HepG2 (cell line): ENCODE data around the gene SPNS3. TPM values are rescaled to one million over a fixed set of nuclear protein-coding genes. Genes with fewer than 3 reads are reported as not detected.

Experiments
- CBX5 ChIP-seq: sonication (generic); formaldehyde crosslinking; IDR thresholded peaks from 2 replicates; pipeline ENCODE4 v1.4.0; 2020; ENCODE audit warnings: missing genetic modification reagents, borderline replicate concordance
- DZIP1 ChIP-seq: sonication (generic); formaldehyde crosslinking; IDR thresholded peaks from 2 replicates; pipeline ENCODE4 v1.5.0; 2020; ENCODE audit warnings: mild to moderate bottlenecking, missing genetic modification reagents
- FOXO4 ChIP-seq: sonication (generic); formaldehyde crosslinking; conservative IDR thresholded peaks from 2 replicates; pipeline ENCODE4 v1.8.1; 2023; ENCODE audit warnings: missing genetic modification reagents
- GABPA ChIP-seq, 2 experiments: IDR thresholded peaks; 2 replicates each; pipeline ENCODE4 v1.6.1; 2011 to 2016; ENCODE audit warnings: low read depth in 2 of 2, low read length in 1 of 2, missing biosample characterization in 1 of 2, missing genetic modification characterization in 1 of 2
- KLF11 ChIP-seq: IDR thresholded peaks from 2 replicates; pipeline ENCODE4 v1.6.1; 2016; ENCODE audit warnings: missing compliant biosample characterization
- KLF12 ChIP-seq: sonication (generic); formaldehyde crosslinking; IDR thresholded peaks from 2 replicates; pipeline ENCODE4 v1.4.0; 2020; ENCODE audit warnings: missing genetic modification reagents, borderline replicate concordance
- LRRFIP1 ChIP-seq: sonication (generic); formaldehyde crosslinking; conservative IDR thresholded peaks from 2 replicates; pipeline ENCODE4 v1.4.0; 2020; ENCODE audit warnings: missing genetic modification reagents
- PPARG ChIP-seq: conservative IDR thresholded peaks from 2 replicates; pipeline ENCODE4 v1.6.1; 2016; ENCODE audit warnings: missing biosample characterization, missing genetic modification reagents
- RAD51 ChIP-seq: fragments of 450-650 bp; IDR thresholded peaks from 2 replicates; pipeline ENCODE4 v1.6.1; 2016; ENCODE audit warnings: borderline replicate concordance
- SP140L ChIP-seq: sonication (generic); formaldehyde crosslinking; IDR thresholded peaks from 2 replicates; pipeline ENCODE4 v1.4.0; 2020; ENCODE audit warnings: missing genetic modification reagents, borderline replicate concordance
- TBX3 ChIP-seq: fragments of 450-650 bp; IDR thresholded peaks from 2 replicates; pipeline ENCODE4 v1.6.1; 2017; ENCODE audit warnings: antibody characterized with exemption, mild to moderate bottlenecking, inconsistent platforms, borderline replicate concordance
- TRAFD1 ChIP-seq: sonication (generic); formaldehyde crosslinking; IDR thresholded peaks from 2 replicates; pipeline ENCODE4 v1.5.1; 2020; ENCODE audit warnings: missing genetic modification reagents, mild to moderate bottlenecking, borderline replicate concordance
- ZFP36L1 ChIP-seq: sonication (generic); formaldehyde crosslinking; IDR thresholded peaks from 2 replicates; pipeline ENCODE4 v1.8.0; 2022; ENCODE audit warnings: mild to moderate bottlenecking, missing genetic modification reagents, moderate library complexity
- ZFX ChIP-seq: sonication (generic); formaldehyde crosslinking; IDR thresholded peaks from 2 replicates; pipeline ENCODE4 v1.4.0; 2020; ENCODE audit warnings: mild to moderate bottlenecking, low read depth, missing genetic modification reagents, moderate library complexity
- ZMAT3 ChIP-seq: sonication (generic); formaldehyde crosslinking; conservative IDR thresholded peaks from 2 replicates; pipeline ENCODE4 v1.7.0; 2021; ENCODE audit warnings: missing genetic modification reagents
- ZNF333 ChIP-seq: sonication (generic); formaldehyde crosslinking; IDR thresholded peaks from 2 replicates; pipeline ENCODE4 v1.4.0; 2020; ENCODE audit warnings: mild to moderate bottlenecking, missing genetic modification reagents, borderline replicate concordance
- ZNF768 ChIP-seq: sonication (generic); formaldehyde crosslinking; IDR thresholded peaks from 2 replicates; pipeline ENCODE4 v1.4.0; 2020; ENCODE audit warnings: missing genetic modification reagents
- polyA plus RNA-seq, 8 experiments: library from polyadenylated mRNA; depleted of rRNA in 3 of 8; stranded (reverse) in 7 of 8; unstranded in 1 of 8; fragments of >200 nt; fragmentation: Illumina TruSeq in 4 of 8; extraction: Trizol in 4 of 8; gene quantifications; 2 replicates each; pipeline versions ENCODE4 v1.2.1 to v1.2.3, GENCODE V29; 2011 to 2016; ENCODE audit warnings: low read depth in 4 of 8, missing spikeins in 1 of 8, mixed read lengths in 1 of 8; ENCODE audit not compliant: insufficient read depth in 1 of 8
- total RNA-seq, 5 experiments: library from RNA; depleted of rRNA; stranded (reverse); fragments of >200 nt; fragmentation: Illumina TruSeq; extraction: Trizol; gene quantifications; 2 replicates each; pipeline ENCODE4 v1.2.3, GENCODE V29; 2016; ENCODE audit warnings: low read depth in 1 of 5

Gene SPNS3
- total and polyA plus RNA-seq, 2 of the 13 experiments (the other 11 are each of a cell fraction or from before 2014, with no cell fraction given), result not detected

- TF ChIP-seq TRAFD1 (CRISPR knock-in tag) (no peak), KLF12 (CRISPR knock-in tag) (0 out of 2 replicates have a peak, but pooled peaks have one; percentile 21), ZNF768 (0 out of 2 replicates have a peak, but pooled peaks have one; percentile 22), GABPA (IDR thresholded peaks at IDR 0.05; ENCODE audit: low read depth, low read length) (no peak), GABPA (CRISPR knock-in tag; IDR thresholded peaks at IDR 0.05; ENCODE audit: low read depth) (no peak), ZMAT3 (CRISPR knock-in tag) (no peak), TBX3 (no peak), PPARG (CRISPR knock-in tag) (no peak), DZIP1 (CRISPR knock-in tag) (no peak), ZFP36L1 (CRISPR knock-in tag) (no peak), KLF11 (CRISPR knock-in tag) (no peak), ZFX (CRISPR knock-in tag) (peak; percentile 58; the same call in 1 of the 2 replicates), LRRFIP1 (CRISPR knock-in tag) (no peak), FOXO4 (CRISPR knock-in tag) (0 out of 2 replicates have a peak, but pooled peaks have one; percentile 45), RAD51 (no peak), SP140L (CRISPR knock-in tag) (no peak), CBX5 (CRISPR knock-in tag) (0 out of 2 replicates have a peak, but pooled peaks have one; percentile 24), ZNF333 (no peak)
Measured at GRCh38 chr17:4453812-4454591, 20.3 kb downstream of the SPNS3 start (continued).
